GM21717 (cell line): ENCODE results near the gene TPPP.

Experiments
- ATAC-seq: cut with Tn5 transposase; IDR thresholded peaks from one replicate; pipeline ENCODE4 v1.9.1; 2021; ENCODE audit warnings: mild to moderate bottlenecking, moderate library complexity; ENCODE audit not compliant: unreplicated experiment

The TPPP gene

DNA sequence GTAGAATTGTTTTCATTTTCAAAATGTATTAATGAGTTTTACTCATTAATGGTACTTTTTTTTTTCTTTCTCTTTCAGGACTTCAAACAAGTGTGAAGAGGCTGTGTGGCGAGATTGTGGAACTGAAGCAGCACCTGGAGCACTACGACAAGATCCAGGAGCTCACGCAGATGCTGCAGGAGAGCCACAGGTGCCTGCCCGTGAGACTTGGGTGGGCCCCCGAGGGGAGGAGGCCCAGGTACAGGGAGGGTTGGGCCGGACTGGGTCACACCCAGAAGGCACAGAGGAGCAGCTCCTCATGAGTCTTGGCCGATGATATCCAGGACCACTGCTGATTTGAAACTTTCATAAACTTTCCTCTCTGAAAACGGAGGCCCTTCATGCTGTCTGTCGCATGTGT lies 45.4 kb downstream of the TPPP start:
- no peak for ATAC-seq

DNA sequence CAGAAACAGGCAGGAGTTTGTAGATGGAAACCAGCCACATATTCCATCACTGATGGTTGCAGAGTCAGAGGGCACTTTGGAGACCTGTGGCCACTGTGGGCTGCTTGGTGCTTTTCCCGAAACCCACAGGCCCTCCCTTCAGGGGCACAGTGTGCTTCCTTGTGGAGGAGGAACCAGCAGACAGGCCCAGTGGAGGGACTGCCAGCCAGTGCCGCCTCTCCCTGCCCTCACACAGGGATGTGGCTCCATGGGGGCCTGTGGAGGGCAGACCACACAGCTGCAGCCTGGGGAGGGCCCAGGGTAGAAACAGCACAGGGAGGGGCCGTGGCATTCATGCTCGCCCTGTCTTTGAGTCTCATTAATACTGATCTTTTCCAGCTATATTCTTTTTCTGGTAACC lies 45.8 kb downstream of the TPPP start:
- ATAC-seq: no peak

DNA sequence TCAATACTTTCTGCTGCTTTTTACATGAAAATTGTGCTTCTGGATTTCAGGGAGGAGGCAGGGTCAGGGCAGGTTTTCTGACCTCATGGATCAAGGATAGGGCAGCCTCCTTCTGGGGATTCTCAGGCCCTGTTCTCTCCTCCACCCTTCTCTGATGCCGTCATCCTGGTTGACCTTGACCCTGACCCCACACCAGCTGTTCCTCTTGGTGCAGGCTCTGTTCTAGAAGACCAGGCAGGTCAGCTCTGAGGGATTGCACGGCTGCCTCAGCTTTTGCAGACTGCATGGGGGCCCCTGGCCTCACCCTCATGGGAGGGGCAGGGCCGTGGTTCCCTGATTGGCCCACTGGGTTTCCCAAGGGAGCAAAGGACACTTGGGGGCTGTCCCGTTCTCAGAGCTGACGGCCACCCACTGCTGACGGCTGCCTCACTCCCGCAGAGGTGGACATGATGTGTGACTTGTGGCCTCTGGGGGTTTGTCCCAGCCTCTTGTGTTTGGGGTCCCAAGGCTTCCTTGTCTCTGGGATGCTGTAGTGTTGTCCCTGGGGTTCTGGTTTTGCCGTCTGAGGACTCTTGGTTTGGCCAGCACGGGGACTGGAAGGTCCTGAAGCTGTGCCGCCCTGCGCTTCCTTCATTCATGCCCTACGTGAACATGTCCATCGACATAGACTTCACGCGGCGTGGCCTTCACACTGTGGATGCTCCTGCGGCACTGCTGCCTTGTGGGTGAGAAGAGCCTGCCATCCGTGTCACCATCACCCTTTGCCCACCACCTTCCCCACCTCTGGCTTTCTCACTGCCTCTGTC lies 46.6 kb downstream of the TPPP start:
- no peak for ATAC-seq

DNA sequence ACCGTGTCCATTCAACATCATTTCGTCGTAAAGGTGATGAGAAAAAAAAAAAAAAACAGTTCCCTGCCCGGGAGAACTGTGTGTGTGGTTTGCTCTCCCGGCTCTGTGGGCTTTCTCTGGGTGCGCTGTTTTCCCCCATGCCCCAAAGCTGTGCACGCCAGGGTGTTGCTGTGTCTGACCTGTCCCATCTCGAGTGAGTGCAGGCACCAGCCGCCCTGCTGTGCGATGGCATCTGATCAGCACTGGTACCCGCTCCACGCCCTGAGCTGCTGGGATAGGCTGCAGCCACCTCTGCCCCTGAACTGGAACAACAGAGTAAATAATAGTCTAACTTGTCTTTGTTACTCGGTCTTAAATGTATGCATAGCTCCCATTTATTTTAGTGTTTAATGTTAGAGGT lies 47.7 kb downstream of the TPPP start:
- no peak for ATAC-seq

DNA sequence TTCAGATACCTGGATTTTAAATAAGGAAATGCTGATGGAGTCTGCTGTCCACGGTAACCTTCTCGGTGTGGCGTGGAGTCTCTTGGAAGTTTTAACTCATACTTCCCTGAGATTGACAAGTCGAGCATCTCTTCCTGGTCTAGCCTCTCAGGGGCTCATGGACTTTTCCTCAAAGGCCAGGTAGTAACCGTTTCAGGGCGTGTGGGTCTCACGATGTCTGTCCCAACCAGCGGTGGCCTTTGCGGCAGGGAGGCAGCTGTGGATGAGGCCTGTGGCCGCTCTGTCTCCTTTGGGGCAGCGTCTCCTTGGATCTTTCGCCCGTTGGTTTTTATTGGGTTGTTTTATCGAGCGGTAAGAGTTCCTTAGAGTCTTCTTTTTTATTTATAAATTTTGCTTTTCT lies 48.2 kb downstream of the TPPP start:
- ATAC-seq: no peak

DNA sequence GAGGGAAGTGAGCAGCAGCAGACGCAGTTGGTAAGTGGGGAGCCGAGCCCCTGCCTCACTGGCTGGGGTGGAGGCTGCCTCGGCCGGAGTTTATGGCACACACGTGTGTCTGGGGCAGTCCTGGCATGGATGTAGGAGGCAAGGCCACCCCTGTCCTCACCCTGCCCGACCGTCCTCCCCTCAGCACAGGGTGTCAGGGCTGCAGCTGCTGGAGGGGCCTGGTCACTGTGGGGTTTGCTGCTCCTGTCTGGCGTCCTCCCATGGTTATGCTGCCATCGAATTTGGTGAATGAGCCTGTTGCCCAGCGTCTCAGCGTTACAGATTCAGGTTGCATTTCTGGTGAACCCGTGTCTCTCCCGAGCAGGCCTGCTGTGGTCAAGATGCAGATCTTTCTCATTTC lies 48.6 kb downstream of the TPPP start:
- ATAC-seq: no peak

DNA sequence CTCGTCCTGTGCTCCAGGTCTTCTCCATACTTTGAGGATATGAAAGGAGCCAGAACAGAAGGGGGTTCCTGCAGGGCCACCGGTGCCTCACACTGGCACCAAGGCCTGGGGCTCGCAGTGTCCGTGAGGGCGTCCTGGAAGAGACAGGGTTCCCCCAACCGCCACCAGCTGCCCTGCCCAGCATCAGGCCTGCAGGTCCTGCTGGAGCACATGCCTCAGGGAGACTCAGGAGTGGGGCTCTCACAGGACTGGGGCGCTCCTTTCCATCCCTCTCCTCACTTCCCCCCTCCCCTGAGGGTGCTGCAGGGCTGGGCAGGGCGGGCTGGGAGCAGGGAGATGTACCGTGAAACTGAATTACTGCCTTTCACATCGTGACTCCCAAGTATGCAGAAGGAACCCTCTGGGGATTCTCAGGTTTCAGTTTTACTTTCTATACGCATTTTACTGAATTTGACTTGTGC lies 49.3 kb downstream of the TPPP start:
- peak; percentile 62 for ATAC-seq

DNA sequence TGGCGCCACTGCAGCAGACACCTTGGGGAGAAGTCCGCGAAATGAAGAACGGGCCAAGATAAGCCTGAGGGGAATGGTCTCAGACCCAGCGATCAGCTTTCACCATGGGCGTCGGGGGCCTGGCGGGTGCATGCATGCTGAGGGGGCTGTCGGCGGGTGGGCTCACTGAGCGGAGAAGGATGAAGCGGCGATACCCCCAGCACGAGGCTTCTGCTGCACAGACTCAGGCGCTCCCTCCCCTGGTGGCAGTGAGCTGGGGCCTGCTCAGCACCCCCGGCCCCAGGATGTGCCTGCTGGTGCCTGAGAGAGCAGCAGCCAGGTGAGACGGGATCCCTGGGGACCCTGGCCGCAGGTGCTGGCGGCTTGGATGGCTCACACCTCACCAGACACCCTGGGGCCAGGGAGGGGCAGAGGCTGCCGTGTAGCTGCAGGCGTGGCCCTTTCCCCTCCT lies 49.8 kb downstream of the TPPP start:
- ATAC-seq: peak; percentile 23

DNA sequence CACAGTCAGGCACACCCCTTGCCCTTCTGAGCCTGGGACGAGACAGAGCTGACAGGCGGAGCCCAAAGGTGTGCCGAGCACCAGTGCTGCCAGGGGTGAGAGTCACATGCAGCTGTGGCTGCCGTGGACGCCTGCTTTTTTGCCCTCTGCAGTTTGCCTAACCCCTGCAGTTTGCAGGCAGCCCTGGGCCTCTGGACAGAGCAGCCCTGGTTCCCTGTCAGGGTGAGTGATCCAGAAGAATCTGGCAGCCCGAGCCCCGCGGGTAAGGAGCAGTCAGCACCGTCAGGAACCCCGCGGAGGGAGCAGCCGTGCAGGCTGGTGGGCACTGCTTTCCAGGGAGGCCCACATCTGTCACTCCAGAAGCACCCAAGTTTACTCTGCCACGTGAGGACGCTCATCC lies 50.7 kb downstream of the TPPP start:
- ATAC-seq: no peak

DNA sequence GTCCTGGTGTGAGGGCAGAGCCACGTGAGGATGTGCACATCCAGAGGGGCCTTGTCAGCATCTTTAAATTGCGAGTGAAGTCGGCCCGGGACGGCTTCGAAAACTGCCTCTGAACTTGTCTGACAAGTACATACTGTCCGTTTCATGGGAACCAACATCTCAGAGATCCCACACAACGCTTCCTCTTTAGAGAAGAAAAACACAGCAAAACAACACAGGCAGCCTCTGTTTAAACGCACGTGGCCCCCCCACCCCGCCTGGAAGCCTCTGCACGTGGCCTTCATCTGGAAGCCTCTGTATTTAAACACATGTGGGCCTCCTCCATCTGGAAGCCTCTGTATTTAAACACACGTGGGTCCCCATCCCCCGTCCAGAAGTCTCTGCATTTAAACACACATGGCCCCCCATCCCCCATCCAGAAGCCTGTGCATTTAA lies 51.8 kb downstream of the TPPP start:
- no peak for ATAC-seq

DNA sequence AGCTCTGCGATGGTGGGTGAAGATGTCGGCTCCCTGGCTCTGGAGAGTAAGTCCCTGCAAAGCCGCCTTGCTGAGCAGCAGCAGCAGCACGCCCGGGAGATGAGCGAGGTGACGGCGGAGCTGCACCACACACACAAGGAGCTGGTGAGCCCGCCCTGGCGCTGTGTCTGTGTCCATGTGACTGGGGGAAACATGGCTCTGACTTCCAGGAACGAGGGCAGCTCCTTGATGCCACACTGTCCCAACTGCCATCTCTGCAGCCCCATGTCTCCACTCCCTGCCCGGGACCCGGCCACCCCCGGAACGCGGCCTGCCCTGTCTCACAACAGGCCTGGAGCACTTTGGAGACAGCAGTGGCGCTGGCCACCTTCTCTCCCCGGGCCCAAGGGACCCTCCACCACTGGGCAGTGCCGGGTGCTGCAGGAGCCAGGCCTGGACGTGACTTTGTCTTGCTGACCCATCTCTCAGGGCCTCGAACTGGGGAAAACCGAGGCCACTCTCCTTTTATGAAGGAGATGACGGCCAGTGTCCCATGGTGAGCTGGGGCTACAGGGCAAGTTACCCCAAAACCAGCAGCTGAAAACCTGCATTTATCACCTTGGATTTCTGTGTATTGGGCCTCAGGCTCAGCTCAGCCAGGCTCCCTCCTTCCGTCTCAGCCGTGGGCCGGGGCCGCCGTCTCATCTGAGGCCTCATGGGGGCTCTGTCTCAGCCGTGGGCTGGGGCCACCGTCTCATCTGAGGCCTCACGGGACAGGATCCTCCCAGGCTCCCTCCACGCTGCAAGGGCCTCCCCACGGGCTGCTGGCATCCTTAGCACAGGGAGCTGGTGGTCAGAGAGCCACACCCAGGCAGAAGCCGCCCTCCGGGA lies 52.5 kb downstream of the TPPP start:
- no peak for ATAC-seq

DNA sequence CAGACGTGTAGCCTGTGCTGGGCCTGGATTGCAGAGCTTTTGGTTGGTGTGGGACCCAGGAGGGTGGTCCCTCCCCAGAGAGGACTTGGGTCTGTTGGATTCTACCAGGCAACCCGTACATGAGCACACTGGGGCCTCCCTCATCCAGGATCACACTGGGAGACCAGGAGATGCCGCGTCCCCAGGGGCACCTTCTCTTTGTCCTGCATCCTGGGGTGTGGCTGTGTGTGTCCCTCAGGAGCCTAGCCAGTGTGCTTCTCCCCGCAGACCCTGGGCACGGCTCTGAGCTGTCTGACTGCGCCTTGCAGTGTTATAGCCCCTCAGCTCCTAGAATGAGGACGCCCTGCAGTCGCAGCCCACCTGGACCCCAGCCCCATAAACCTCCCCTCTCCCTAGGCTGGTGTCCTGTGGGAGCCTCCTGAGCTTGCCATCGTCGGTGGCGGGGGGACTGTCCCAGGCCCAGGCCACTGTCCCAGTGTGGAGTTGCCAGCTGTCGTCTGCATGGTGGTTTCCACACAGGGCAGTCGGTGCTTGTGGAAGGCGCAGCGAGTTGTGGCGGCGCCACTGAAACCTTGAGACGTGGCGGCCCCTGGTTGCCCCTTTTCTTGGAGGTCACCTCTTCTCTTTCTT lies 53.5 kb downstream of the TPPP start:
- no peak for ATAC-seq

DNA sequence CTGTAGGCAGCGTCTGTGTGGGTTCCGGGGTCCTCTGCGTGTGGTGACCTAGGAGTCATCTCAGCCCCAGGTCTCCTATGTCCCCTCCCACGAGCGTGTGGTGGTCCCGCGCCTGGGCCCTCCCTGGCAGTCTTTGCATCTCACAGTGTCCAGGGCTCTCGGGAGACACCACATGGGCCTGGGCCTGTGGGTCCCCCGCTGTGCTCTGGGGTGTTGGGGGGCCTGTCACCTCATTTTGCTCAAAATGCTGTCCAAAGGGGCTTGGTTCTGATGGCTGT lies 54.0 kb downstream of the TPPP start:
- ATAC-seq: no peak

DNA sequence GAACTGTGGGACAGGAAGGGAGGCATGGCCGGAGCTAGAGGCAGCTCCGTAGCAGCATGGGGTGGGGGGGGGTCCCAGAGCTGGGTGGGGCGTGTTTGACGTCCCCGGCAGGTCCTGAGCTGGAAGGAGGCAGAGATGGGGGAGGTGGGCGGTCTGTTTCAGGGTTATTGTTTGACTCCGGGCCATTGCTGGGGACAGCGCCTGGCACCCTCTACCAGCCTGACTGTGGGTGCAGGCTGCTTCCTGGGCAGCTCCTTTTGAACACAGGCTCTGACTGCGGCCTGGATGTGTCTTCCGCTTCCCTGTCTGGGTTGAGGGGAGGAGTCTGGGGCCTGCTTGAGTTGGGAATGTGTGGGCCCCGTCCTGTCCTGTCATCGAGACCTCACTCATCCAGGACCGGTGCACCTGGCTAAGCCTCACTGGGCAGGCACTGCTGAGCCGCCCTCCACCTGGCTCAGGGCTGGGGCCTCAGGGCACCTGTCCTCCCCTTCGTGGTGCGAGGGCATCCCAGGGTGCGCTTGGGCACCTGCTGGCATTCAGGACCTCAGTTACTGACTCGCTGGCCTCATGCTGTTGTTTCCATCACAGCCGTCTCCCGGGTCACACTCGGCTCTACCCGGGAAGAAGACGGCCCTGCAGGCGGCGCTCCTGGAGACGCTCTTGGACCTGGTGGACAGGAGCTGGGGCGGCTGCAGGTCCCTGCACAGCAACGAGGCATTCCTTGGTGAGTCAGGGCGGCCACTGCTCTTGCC lies 54.5 kb downstream of the TPPP start:
- no peak for ATAC-seq

DNA sequence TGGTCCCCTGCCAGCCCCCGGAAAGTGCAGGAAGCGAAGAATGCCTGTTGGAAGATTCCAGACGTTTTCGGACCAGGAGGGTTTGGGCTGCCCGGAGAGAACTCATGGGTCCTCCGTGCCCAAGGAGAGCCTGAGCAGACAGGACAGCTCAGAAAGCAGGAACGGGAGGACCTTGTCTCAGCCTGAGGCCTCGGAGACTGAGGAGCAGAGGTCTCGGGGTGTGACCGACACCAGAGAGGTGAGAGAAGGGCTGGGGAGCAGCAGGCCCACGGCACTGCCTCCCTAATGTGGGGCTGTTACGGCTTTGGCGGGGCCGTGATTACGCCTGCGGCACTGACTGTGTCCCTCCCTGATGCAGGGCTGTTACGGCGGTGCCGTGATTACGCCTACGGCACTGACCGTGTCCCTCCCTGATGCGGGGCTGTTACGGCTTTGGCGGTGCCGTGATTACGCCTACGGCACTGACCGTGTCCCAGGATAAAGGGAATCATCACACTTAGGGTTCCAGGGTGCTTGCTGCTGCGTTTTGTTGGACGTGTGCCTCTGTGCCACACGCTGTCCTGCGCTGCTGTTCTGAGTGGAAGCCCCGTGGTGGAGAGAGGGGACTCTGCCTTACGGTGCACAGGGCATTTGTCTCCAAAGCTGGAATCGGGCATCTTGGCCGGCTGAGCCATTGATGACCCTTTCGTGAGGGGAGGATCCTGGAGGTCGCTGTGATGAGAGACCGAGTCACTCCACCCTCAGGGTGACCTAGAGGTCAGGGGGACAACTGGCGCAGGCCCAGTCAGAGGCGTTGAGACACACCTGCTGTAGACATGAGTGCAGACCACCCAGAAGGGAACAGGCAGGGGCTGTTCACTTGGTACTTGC lies 55.3 kb downstream of the TPPP start:
- ATAC-seq: no peak

DNA sequence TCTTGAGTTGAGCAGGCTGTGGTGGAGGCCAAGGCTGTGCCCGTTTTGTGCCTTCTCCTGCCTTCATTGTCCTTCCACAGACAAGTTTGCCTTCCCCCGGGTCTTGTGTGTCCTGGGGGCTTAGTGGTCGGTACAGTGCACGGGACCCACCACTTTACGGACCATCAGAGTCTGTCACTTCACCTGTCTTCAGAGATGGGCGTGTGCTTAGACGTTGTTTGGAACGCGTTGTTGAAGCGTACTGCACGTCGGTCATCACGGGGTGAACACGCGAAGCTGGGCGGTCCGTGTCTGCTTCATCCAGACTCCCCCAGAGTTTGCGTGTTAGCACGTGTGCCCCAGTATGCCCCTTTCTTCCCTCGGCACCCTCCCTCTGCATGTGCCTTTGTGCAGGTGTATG lies 56.2 kb downstream of the TPPP start:
- no peak for ATAC-seq

DNA sequence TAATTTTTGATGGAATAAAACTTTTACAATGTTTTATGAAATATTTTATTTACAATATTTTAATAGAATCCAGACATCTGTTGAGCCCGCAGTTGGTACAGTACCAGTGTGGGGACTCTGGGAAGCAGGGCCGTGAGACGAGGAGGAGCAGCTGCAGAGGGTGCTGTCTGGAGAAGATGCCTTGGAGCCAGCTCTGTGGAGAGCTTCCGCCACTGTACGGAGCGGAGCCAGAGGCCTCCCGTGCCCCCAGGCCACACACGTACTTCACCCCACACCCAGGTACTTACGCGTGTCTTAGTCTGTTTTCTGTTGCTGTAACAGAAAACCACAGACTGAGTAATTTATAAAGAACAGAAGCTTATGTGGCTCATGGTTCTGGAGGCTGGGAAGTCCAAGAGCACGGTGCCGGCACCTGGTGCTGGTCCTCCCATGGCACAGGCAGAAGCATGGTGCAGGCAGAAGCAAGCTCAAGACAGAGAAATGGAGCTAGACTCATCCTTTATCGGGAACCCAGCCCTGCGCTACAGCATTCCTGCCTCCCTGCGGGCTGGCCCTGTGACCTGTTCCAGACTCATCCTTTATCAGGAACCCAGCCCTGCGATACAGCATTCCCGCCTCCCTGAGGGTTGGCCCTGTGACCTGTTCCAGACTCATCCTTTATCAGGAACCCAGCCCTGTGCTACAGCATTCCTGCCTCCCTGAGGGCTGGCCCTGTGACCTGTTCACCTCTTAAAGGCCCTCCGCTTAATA lies 57.7 kb downstream of the TPPP start:
- no peak for ATAC-seq

DNA sequence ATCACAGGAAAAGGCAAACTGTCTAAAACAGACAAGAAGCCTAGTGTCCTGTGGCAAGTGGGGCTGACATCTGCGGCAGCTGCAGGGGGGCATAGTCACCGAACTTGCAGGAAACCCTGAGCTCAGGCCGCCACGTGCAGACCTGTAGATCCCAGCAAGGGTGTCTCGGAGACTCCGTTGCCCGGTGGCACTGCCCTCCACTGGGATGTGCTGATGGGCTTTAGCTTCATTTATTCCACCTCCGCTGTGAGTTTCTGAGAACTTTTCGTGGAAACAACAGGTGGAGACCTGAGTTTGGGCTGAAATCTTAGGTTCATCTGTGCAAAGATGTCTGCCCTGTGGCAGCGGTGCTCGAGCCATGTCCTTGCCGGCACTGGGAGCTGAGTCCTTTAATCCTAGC lies 59.0 kb downstream of the TPPP start:
- ATAC-seq: no peak

DNA sequence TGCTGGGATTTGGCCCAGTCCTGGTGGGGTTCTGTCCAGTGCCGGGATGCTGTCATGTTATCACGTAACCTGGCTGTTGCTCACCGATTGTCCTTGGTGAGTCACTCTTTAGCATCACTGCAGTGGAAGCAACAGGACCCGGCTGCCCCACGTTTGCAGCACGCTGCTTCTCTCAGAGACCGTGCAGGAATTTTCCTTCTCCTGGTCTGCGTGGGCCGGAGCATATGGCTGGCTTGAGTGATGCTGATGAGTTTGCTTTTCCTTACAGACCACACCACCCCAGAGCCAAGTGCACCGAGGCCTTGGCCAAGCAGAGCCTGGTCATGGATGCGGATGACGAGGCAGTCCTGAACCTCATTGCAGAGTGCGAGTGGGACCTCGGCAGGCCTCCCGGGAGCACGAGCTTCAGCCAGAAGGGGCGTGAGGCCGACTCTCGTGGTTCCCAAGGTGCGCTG lies 59.6 kb downstream of the TPPP start:
- no peak for ATAC-seq
